GM19397 (cell line): ENCODE results near the gene GDF2.

Source experiments
- ATAC-seq: cut with Tn5 transposase; IDR thresholded peaks from one replicate; pipeline ENCODE4 v1.9.1; 2021; ENCODE audit warnings: mild to moderate bottlenecking, moderate library complexity; ENCODE audit not compliant: unreplicated experiment

Gene GDF2

DNA sequence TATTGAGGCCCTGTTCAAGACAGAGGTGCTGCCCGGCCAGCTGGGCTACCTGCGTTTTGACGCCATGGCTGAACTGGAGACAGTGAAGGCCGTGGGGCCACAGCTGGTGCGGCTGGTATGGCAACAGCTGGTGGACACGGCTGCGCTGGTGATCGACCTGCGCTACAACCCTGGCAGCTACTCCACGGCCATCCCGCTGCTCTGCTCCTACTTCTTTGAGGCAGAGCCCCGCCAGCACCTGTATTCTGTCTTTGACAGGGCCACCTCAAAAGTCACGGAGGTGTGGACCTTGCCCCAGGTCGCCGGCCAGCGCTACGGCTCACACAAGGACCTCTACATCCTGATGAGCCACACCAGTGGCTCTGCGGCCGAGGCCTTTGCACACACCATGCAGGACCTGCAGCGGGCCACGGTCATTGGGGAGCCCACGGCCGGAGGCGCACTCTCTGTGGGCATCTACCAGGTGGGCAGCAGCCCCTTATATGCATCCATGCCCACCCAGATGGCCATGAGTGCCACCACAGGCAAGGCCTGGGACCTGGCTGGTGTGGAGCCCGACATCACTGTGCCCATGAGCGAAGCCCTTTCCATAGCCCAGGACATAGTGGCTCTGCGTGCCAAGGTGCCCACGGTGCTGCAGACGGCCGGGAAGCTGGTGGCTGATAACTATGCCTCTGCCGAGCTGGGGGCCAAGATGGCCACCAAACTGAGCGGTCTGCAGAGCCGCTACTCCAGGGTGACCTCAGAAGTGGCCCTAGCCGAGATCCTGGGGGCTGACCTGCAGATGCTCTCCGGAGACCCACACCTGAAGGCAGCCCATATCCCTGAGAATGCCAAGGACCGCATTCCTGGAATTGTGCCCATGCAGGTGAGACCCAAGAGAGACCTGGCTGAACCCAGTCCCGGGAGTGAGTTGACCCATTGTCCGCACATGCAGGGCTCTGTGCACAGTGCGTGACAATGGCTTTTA is 28.7 kb downstream of the GDF2 start:
- no peak for ATAC-seq

- no peak for ATAC-seq
Observed at GRCh38 chr10:47351899-47352815, 29.9 kb downstream of the GDF2 start.

DNA sequence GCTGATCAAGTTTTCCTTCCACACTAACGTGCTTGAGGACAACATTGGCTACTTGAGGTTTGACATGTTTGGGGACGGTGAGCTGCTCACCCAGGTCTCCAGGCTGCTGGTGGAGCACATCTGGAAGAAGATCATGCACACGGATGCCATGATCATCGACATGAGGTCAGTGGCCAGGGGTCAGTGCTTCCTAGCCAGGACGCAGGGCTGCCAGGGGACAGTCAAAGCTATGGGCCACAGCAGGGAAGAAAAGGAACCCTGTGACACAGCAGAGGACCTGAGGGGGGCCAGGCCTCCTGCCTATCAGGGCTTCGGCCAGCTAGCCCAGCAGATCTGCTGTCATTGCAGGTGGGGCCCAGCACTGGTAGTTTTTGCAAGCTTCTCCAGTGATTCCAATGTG is 31.1 kb downstream of the GDF2 start:
- ATAC-seq = no peak

DNA sequence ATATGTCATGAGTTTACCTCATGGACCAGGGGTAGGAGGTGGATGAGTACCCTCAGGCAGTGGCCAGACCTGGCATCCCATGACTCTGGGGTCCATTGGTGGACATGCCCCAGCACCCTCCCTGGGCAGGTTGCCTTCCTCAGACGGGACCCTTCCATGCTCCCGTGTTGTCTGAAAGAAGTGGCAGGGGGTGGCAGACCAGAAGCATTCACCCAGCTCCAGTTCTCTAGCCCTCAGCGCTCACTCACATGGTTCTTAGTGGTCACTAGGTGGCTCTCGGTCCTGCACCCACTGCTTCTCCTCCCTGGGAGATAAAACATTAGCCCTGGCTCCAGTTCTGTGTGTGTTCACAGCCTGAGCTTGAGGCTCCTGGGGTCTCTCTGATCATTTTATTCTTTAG is 31.9 kb downstream of the GDF2 start:
- ATAC-seq = no peak

DNA sequence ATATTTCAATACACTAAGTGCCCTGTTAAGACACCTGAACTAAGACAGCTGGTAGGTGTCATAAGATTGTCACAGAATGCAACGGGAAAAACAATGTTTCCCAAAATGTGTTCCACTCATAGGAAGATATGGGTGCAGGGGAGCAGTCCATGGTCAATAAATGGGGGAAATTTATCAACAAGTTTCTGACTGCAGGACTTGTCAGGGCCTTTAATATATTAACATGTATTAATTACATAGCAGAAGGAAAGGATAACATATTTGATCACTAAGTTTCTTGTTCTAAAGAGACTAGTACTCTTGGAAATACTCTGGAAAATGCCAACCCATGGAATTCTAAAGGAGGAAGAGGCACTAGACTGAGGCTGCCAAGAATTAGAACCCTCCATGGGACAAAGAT is 32.6 kb downstream of the GDF2 start:
- no peak for ATAC-seq

DNA sequence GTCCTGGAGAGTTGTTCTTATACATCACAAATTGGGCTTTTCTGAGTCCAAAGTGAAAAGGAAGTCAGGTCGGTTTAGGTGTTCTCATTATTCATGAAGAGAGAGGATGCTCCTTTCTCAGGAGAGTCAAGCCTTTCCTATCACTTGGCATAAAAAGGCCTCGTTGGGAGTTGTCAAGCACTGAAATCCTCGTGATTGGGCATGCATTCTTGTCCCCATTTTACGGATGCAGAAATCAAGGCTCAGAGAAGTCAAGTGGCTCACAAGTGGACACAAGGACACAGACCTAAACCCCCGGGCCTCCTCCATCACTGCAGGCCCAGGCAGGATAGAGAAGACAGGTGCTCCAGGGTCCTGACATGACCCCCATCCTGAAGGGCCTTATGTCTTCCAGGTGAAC is 34.5 kb downstream of the GDF2 start:
- ATAC-seq = no peak

DNA sequence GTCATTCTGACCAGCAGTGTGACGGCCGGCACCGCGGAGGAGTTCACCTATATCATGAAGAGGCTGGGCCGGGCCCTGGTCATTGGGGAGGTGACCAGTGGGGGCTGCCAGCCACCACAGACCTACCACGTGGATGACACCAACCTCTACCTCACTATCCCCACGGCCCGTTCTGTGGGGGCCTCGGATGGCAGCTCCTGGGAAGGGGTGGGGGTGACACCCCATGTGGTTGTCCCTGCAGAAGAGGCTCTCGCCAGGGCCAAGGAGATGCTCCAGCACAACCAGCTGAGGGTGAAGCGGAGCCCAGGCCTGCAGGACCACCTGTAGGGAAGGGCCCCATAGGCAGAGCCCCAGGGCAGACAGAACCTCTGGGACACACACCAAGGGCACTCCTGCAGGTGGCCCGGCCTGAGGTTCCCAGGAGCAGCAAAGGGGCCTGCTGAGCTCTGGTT is 34.9 kb downstream of the GDF2 start:
- ATAC-seq = no peak

DNA sequence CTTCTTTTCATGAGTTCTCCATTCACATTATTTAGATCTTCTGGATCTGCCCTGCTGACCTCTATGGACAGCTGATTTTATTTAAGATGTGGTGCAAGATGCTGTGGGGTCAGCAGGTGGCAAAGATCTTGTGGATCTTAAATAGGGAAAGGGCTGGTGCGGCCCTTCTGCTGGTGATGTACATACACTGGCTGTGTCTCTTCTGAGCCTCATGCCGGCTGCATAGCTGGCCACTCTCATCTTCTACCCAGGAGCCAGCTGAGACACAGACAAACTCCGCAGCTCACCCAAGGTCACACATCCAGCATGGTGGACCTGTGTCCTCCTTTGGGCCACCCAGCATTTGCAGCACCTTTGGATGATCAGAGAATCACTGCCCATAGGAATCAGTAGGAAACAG is 35.7 kb downstream of the GDF2 start:
- ATAC-seq = no peak

GRCh38 chr10:47358457-47358856 is 36.2 kb downstream of the GDF2 start:
- no peak for ATAC-seq

GRCh38 chr10:47359101-47359500 is 36.8 kb downstream of the GDF2 start:
- ATAC-seq = no peak

DNA sequence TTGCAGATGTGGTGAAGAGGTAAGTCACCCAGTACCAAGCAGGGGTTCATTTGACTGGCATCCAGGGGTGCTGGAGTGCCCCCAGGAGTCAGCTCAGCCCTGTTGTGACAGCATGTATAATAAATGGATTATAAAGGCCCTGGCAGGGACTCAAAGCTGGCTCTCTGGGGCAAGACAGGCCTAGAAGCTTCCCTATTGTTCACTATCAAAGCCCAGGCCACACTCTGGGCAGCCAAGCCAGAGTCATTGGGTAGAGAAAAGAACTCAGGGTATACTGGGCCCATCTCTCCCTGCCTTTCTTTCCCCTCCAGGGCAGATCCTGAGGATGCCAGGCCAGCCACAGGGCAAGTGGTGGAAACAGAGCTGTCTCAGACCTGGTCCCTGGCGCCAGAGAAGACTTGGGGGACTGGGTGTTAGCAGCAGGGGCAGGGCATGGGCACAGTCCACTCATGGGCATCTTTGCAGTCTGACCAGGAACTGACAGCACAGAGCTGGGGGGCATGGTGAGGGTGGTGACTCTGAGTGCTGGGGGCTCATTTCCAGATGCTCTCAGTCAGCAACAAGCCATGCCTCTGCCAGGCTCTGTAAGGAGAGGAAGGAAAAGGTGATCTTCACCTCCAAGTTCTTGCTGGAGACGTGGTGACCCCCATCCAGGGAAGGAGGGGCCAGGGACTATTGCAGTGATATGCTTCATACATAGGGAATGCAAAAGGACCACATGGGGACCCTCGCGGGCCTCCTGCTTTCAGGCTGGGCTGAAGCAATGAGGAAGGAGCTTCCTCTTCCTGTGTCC is 37.6 kb downstream of the GDF2 start:
- no peak for ATAC-seq

DNA sequence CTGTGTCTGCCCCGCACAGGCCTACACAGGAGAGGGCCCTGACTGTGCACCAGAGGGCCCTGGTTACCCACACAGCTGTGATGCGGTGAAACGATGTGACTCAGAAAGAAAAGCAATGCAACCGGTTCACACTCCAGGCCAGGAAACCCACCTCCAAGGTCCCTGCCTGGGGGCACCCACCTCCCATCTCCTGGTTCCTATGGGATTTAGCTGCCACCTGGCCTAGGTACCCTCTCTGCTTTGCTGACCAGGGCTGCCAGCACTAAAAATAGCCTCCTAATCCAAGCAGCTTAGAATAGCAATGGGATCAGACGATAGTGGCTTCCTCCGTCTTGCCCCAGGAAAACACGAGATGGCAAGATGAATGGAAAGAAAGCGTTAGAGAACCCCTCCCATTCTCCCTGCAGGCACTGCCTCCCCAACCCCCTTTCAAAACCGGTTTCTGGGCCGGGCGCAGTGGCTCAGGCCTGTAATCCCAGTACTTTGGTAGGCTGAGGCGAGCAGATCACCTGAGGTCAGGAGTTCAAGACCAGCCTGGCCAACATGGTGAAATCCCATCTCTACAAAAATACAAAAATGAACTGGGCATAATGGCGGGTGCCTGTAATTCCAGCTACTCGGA is 38.3 kb downstream of the GDF2 start:
- ATAC-seq = no peak

GRCh38 chr10:47361293-47361692 is 39.0 kb downstream of the GDF2 start:
- no peak for ATAC-seq

DNA sequence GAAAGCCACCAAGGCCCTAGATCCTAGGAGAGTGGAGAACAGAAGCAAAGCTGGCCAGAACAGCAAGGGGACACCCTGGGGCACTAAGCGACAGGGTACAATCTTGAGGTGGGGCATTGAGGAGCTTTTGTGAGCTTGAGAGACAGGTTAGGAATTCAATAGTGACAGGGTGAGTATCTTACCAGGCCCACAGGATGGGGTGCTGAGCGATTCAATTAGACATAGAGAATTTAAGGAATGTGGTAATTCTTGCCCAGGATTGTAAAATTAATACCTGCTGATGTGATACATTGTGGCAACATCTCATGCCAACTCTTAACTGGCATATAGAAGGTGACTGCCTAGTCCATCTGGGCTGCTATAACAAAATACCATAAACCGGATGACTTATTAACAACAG is 39.9 kb downstream of the GDF2 start:
- no peak for ATAC-seq

GRCh38 chr10:47363781-47364180 is 41.5 kb downstream of the GDF2 start:
- no peak for ATAC-seq

GRCh38 chr10:47364366-47364765 is 42.1 kb downstream of the GDF2 start:
- no peak for ATAC-seq

DNA sequence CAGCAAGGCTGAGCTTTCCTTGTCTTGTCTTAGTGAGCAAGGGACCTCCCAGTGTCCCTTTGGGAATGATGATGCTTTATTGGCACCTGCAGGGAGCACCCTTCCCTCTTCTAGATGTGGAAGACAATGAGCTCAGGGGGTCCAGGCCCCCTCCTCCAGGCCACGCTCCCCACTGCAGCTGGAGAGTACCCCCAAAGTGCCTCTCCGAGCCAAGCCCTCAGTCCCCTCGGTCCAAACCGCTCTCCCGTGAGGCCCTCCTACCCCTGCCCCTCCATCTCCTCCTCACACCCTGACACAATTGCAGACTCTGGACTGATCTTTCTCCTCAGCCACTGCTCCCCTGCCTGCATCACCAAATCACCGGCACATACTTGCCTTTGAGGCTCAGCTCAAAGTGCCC is 42.7 kb downstream of the GDF2 start:
- ATAC-seq = no peak

DNA sequence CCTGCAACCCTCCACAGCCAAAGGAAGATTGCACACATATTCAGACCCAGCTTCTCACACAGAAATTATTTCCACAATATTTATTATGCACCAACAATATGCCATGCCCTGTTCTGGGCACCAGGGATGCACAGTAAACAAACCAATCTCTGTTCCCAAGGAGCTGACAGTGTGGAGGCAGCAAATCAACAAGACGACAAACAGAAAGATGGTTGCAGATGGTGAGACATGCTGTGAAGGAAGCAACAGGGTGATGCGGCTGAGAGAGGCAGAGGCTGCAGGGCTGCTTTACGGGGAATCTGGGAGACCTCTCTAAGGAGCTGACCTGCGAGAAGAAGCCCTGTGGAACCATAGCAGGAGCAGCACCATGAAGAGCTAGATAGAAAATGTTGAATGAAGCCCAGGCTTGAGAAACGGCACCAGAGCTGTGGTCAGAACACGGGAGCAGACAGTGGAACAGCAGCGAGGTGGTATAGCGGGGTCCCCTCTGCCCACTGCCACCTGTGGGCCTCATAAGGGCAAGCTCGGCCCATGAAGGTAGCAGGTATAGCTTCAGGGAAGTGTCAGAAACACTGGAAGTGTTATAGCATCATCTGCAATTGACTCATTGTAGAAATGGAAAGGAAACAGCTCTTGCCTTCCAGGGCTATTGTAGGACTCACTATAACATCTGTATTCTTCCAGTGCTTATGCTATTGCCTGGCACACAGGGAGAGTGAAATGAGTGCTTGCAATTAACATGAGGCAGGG is 43.4 kb downstream of the GDF2 start:
- ATAC-seq = no peak

GRCh38 chr10:47366181-47366631 is 44.0 kb downstream of the GDF2 start:
- ATAC-seq = no peak
